PC-3 (cell line): ENCODE results near the gene SENP8.

Experiments used
- EZH2 ChIP-seq: fragments of 300-600 bp; sonication (generic); IDR thresholded peaks from one replicate; pipeline ENCODE4 v1.6.1; 2017; ENCODE audit warnings: antibody characterized with exemption, mild to moderate bottlenecking, low read length; ENCODE audit not compliant: unreplicated experiment
- TF ChIP-seq, protein P1 (sequence below): fragments of 300-600 bp; sonication (generic); conservative IDR thresholded peaks from 2 replicates; pipeline ENCODE4 v1.5.1; 2017; ENCODE audit warnings: antibody characterized with exemption, low read depth, mild to moderate bottlenecking, low read length

DNA sequence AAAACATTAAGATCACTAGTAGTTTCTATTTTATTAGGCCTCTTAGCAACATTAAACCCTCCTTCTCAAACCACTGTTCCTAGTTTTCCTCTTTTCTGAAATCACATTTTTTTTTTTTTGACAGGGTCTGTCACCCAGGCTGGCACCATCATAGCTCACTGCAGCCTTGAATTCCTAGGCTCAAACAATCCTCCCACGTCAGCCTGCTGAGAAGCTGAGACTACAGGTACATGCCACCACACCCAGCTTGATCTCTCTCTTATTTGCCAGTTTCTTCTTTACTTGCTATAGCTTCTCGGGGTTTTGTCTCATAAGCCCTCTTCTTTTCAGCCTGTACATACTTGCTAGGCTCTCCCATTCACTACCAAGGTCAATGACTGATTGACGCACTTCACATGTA lies 28.0 kb downstream of the SENP8 start:
- TF ChIP-seq, protein P1, sequence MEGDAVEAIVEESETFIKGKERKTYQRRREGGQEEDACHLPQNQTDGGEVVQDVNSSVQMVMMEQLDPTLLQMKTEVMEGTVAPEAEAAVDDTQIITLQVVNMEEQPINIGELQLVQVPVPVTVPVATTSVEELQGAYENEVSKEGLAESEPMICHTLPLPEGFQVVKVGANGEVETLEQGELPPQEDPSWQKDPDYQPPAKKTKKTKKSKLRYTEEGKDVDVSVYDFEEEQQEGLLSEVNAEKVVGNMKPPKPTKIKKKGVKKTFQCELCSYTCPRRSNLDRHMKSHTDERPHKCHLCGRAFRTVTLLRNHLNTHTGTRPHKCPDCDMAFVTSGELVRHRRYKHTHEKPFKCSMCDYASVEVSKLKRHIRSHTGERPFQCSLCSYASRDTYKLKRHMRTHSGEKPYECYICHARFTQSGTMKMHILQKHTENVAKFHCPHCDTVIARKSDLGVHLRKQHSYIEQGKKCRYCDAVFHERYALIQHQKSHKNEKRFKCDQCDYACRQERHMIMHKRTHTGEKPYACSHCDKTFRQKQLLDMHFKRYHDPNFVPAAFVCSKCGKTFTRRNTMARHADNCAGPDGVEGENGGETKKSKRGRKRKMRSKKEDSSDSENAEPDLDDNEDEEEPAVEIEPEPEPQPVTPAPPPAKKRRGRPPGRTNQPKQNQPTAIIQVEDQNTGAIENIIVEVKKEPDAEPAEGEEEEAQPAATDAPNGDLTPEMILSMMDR: no peak
- TF ChIP-seq EZH2: no peak
